DOHH2 (cell line): ENCODE results near the gene PMIS2.

ENCODE experiments used
- H3F3A ChIP-seq: fragments of 200-600 bp; sonication (generic), shearing (Covaris generic); 2 replicates; pipeline ENCODE4 v1.6.0; 2016; ENCODE audit warnings: antibody characterized with exemption, mild to moderate bottlenecking; ENCODE audit not compliant: control insufficient read depth, insufficient read depth
- H3K27ac ChIP-seq: fragments of 200-600 bp; sonication (generic); 2 replicates; pipeline ENCODE4 v1.5.1; 2014; ENCODE audit warnings: low read depth, mild to moderate bottlenecking, low read length, moderate library complexity
- H3K27me3 ChIP-seq: fragments of 200-600 bp; sonication (generic); 2 replicates; pipeline ENCODE4 v1.6.1; 2014; ENCODE audit warnings: mild to moderate bottlenecking, low read length, mixed read lengths; ENCODE audit not compliant: control insufficient read depth
- H3K36me3 ChIP-seq: fragments of 200-600 bp; sonication (generic); 2 replicates; pipeline ENCODE4 v1.6.1; 2014; ENCODE audit warnings: mild to moderate bottlenecking, low read length, moderate library complexity, mixed read lengths; ENCODE audit not compliant: control insufficient read depth
- H3K4me1 ChIP-seq: fragments of 200-600 bp; sonication (generic); 2 replicates; pipeline ENCODE4 v1.6.1; 2014; ENCODE audit warnings: mild to moderate bottlenecking, low read length, mixed read lengths; ENCODE audit not compliant: control insufficient read depth
- H3K4me2 ChIP-seq: fragments of 200-600 bp; sonication (generic); 2 replicates; pipeline ENCODE4 v1.6.0; 2014; ENCODE audit warnings: mild to moderate bottlenecking, low read length, moderate library complexity
- H3K4me3 ChIP-seq: fragments of 200-600 bp; sonication (generic); 2 replicates; pipeline ENCODE4 v1.5.1; 2014; ENCODE audit warnings: mild to moderate bottlenecking, low read length, mixed read lengths
- H3K79me2 ChIP-seq: fragments of 200-600 bp; sonication (generic); 2 replicates; pipeline ENCODE4 v1.6.1; 2014; ENCODE audit warnings: mild to moderate bottlenecking, low read length, mixed read lengths; ENCODE audit not compliant: control insufficient read depth
- H3K9me2 ChIP-seq: fragments of 200-600 bp; sonication (generic); replicated peaks from 2 replicates; pipeline ENCODE4 v1.6.1; 2014; ENCODE audit warnings: mild to moderate bottlenecking, low read length, mixed read lengths; ENCODE audit not compliant: control insufficient read depth
- H3K9me3 ChIP-seq: fragments of 200-600 bp; sonication (generic); 2 replicates; pipeline ENCODE4 v1.6.1; 2014; ENCODE audit warnings: antibody characterized with exemption, low read length, mixed read lengths; ENCODE audit not compliant: control insufficient read depth, insufficient read depth
- H4K20me1 ChIP-seq: fragments of 200-600 bp; sonication (generic); 2 replicates; pipeline ENCODE4 v1.6.0; 2014; ENCODE audit warnings: low read depth, mild to moderate bottlenecking, antibody characterized with exemption, low read length, moderate library complexity; ENCODE audit not compliant: control insufficient read depth, insufficient read depth
- EZH2phosphoT487 ChIP-seq: fragments of 200-600 bp; sonication (generic); IDR thresholded peaks from 2 replicates; pipeline ENCODE4 v1.6.1; 2017; ENCODE audit warnings: borderline replicate concordance, mild to moderate bottlenecking, antibody characterized with exemption, low read length, moderate library complexity, mixed read lengths
- TF ChIP-seq, protein P1 (sequence below): fragments of 200-600 bp; sonication (generic); IDR thresholded peaks from one replicate; pipeline ENCODE4 v1.5.1; 2014; ENCODE audit warnings: antibody characterized with exemption, mild to moderate bottlenecking, low read depth, low read length; ENCODE audit not compliant: poor library complexity, severe bottlenecking

The PMIS2 gene

DNA sequence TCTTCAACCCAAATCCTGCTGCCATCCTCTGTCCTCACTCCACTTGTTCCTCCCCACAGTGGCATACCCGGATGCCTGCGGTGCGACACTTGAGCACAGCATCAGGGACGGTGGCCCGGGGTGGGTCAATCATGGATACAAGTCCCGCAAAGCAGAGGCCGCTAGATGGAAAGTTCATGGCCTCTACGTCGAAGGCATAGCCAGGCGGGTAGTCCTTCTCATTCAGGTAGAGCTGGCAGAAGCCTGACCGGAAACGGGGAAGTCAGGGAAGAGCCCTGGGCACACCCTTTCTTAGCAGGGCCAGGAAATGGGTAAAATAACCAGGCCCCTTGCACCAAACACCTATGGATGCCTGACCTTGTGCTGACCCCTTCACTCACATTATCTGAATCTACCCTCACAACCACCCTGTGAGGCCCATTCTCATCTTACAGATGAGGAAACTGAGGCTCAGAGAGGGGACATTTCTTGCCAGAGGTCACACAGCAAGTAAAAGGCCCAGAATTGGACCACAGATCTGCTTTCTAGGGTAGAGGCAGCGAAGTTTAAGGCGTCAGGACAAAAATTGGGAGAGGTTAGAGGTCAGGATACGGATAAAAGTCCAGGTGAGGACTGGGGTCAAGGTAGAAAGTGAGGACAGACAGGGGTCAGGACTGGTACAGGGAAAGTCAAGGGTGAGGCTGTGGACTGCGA lies 29.0 kb upstream of the PMIS2 start:
- H3K27me3 ChIP-seq, result peaks cover 17% of the 10 kb centered on the region
- no peak overlapping the region for H3K4me2 ChIP-seq
- no peaks in the 10 kb centered on the region for H3K36me3 ChIP-seq
- no peaks in the 10 kb centered on the region for H3K9me2 ChIP-seq
- H3K79me2 ChIP-seq, result no peaks in the 10 kb centered on the region
- TF ChIP-seq, protein P1, sequence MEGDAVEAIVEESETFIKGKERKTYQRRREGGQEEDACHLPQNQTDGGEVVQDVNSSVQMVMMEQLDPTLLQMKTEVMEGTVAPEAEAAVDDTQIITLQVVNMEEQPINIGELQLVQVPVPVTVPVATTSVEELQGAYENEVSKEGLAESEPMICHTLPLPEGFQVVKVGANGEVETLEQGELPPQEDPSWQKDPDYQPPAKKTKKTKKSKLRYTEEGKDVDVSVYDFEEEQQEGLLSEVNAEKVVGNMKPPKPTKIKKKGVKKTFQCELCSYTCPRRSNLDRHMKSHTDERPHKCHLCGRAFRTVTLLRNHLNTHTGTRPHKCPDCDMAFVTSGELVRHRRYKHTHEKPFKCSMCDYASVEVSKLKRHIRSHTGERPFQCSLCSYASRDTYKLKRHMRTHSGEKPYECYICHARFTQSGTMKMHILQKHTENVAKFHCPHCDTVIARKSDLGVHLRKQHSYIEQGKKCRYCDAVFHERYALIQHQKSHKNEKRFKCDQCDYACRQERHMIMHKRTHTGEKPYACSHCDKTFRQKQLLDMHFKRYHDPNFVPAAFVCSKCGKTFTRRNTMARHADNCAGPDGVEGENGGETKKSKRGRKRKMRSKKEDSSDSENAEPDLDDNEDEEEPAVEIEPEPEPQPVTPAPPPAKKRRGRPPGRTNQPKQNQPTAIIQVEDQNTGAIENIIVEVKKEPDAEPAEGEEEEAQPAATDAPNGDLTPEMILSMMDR, result no peak
- no peak for TF ChIP-seq EZH2phosphoT487
- no peaks in the 10 kb centered on the region for H3F3A ChIP-seq
- H3K27ac ChIP-seq, result no peak overlapping the region
- peaks cover 11% of the 10 kb centered on the region for H3K4me1 ChIP-seq
- no peaks in the 10 kb centered on the region; the same call in 1 of the 2 replicates for H4K20me1 ChIP-seq
- no peak overlapping the region for H3K4me3 ChIP-seq
- no peaks in the 10 kb centered on the region for H3K9me3 ChIP-seq

DNA sequence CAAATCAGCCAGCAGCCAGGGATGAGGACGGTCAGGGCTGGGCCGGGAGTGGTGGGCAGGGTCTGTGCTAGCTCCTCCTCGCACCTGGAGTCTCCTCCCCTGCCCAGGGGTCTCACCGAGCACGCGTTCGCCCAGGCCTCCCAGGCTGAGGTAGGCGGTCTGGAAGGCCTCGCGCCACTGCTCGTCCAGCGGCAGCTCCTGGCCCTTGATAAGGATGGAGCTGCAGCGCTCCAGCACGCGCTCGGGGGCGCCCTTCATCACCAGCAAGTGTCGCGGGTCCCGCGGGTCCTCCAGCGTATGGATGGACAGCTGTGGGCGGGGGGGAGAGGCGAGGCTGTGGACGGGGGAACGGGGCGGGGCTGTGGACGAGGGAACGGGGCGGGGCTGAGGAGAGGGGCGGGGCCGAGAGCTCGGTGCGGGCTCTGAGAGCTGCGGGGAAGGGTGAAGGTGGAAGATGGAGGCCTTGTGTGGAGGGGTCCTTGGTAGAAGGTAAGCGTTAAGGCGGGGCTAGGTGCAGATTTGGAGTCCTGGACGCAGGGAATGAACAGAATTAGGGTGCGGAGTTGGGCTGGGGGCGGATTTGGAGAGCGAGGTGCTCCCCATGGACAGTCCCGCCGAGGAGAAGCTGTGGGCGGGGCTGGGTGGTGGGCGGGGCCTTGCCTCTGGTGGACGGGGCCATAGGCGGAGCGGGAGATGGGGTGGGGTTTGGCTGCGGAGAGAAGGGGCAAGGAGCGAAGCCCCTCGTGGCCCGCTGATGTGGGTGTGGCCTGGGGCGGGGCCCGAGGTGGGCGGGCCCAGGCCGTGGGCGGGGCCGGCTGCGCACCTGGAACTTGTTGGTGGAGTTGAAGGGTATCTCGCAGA lies 28.2 kb upstream of the PMIS2 start:
- H3K27me3 ChIP-seq, result peaks cover 17% of the 10 kb centered on the region
- no peak overlapping the region for H3K4me2 ChIP-seq
- H3K36me3 ChIP-seq, result no peaks in the 10 kb centered on the region
- no peak for TF ChIP-seq EZH2phosphoT487
- TF ChIP-seq, protein P1, result no peak
- H4K20me1 ChIP-seq, result no peaks in the 10 kb centered on the region; the same call in 1 of the 2 replicates
- no peak overlapping the region for H3K27ac ChIP-seq
- no peaks in the 10 kb centered on the region for H3F3A ChIP-seq
- no peaks in the 10 kb centered on the region for H3K9me3 ChIP-seq
- peaks cover 11% of the 10 kb centered on the region for H3K4me1 ChIP-seq
- no peak overlapping the region for H3K4me3 ChIP-seq
- no peaks in the 10 kb centered on the region for H3K9me2 ChIP-seq
- no peaks in the 10 kb centered on the region for H3K79me2 ChIP-seq

DNA sequence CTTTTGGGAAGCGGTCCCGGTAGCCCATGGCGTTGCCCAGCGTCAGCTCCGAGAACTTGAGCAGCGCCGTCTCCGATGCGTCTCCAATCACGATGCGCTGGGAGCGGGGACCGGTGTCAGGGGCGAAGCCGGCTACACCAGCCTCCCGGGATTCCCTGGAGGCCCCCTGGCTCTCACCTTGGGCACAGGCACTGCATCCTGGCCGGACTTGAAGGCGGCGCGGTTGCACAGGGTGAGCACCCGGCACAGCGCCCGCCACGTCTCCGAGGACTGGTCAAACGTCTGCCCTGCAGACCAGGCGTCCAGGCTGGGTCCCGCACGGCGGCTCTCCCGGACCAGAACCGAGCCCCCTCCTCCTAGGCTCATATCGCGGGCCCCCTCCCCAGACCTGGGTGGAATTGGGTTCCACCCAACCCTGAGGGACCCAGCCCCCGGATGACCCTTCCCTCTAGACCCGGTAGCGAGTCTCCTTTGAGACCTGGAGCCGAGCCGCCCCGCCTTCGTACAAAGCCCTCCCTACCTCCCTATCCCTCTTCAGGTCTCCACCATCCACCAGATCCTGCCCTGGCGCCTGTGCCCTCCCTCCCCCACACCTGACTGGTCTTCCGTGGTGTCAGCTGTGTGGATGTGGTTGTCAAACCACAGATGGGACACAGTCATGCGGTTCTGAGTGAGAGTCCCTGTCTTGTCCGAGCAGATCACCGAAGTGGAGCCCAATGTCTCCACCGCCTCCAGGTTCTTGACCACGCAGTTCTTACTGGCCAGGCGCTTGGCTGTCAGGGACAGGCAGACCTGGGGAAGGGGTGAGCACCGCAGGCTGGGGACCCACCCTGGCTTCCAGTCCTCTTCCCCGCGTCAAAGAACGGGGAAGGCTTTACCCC lies 27.3 kb upstream of the PMIS2 start:
- Histone ChIP-seq H3K4me2 (peak overlapping the region; percentile 21), H4K20me1 (no peaks in the 10 kb centered on the region; the same call in 1 of the 2 replicates), H3K36me3 (no peaks in the 10 kb centered on the region), H3K27ac (no peak overlapping the region), H3K79me2 (no peaks in the 10 kb centered on the region), H3K9me2 (no peaks in the 10 kb centered on the region), H3K4me1 (peaks cover 11% of the 10 kb centered on the region), H3K4me3 (no peak overlapping the region), H3K9me3 (no peaks in the 10 kb centered on the region), H3K27me3 (peaks cover 17% of the 10 kb centered on the region), H3F3A (no peaks in the 10 kb centered on the region)
- TF ChIP-seq EZH2phosphoT487, result no peak
- TF ChIP-seq, protein P1, result no peak
